Measurements from ENCODE around the gene ZNF431. TPM values are rescaled to one million over a fixed set of nuclear protein-coding genes. Genes with fewer than 3 reads are reported as not detected.

The ZNF431 gene
- total RNA-seq, result 17.3 and 23.1 TPM in 2 replicates

DNA sequence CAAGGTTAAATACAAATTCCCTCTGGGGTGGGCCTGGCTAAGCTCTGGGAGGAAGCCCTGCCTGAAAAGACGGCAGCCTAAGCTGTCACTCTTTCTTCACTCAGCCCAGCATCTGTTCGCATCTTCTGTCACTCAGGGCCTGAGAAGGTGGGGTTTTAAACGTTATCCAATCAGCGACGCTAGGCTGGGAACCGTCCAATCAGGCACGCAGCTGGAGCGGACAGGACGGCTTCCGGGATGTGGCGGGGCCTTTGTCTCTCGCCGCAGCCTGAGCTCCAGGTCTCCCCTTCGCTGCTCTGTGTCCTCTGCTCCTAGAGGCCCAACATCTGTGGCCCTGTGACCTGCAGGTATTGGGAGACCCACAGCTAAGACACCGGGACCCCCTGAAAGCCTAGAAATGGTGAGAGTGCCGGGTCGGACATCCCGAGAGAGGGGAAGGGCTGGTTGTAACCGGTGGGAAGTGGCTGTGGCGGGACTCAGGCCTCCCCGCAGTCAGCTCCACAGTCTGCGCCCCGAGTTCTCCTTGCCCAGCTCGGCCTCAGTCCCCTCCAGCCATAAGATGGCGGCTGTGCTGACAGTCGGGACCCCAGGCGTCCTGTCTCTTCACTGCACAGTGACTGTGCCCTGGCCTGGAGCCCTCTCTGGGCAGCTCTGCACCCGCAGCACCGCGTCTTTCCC is at the start of gene ZNF431:
Gene ZNF431 (plus strand): TSS at position 254 of the 678 bp plus-strand sequence. CDS start 144 bp downstream, at position 398.
- intact Hi-C loops (cut with micrococcal nuclease), result loop anchor here (1.0 to 10.0 kb wide), 13 partner anchors 60 to 1240 kb away; partner anchors contain the start of genes ZNF100, ZNF429, ZNF43 and ZNF430

DNA sequence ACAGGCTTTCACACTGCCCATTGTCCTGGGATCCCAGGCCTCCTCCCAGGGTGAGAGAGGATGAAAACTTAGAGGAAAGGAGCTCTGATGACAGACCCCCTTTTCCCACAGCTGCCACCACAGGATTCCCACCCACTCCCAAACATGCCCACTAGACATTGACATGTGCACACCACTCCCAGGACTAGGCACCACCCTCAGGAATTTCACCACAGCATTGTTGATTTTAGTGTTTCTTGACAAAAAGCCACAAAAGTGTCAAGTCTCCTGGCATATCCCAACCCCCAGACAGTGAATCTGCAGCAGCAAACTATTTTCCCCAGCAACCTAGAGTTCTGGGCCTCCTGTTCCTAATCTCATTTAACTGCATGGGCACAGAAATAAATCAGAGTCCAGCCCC is 49.7 kb upstream of the ZNF431 start:
- intact Hi-C loops (cut with micrococcal nuclease), result loop anchor here (1.0 kb wide), 1 partner anchor 61 kb away; no protein-coding TSS in a partner anchor

DNA sequence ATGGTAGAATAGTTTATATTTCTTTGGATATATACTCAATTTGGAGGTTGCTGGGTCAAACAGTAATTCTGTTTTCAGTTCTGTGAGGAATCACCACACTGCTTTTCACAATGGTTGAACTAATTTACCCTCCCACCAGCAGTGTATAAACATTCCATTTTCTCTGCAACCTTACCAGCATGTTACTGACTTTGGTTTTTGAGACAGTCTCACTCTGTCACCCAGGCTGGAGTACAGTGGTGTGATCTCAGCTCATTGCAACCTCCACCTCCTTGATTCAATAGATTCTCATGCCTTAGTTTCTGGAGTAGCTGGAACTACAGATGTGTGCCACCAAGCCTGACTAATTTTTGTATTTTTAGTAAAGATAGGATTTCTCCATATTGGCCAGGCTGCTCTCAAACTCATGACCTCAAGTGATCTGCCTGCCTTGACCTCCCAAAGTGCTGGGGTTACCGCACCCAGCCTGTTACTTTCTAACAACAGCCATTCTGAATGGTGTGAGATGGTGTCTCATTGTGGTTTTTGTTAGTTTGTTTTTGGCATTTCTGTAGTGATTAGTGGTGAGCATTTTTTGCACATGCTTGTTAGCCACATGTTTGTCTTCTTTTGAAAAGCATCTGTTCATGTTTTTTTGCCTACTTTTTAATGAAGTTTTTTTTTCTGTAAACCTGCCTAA is 47.4 kb upstream of the ZNF431 start:
- intact Hi-C loops (cut with micrococcal nuclease), result no loop called here

DNA sequence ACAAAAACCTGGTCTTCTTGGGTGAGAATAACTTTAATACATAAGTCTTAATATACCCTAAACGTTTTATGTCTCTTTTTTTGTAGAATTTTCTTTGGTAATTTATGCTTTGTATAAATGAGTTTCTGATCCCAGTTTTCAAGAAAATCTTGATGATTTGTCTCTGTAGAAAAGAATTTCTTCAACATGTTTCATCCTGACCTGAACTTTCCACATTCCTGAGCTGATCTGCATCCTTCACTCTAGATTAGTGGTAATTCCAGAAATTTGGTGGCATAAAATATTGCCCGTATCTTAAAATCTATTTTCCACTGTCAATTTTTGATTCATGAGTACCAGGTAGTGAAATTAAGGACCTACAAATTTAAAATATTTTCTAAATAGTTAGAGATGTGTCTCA is 43.5 kb upstream of the ZNF431 start:
- intact Hi-C loops (cut with micrococcal nuclease), result no loop called here

DNA sequence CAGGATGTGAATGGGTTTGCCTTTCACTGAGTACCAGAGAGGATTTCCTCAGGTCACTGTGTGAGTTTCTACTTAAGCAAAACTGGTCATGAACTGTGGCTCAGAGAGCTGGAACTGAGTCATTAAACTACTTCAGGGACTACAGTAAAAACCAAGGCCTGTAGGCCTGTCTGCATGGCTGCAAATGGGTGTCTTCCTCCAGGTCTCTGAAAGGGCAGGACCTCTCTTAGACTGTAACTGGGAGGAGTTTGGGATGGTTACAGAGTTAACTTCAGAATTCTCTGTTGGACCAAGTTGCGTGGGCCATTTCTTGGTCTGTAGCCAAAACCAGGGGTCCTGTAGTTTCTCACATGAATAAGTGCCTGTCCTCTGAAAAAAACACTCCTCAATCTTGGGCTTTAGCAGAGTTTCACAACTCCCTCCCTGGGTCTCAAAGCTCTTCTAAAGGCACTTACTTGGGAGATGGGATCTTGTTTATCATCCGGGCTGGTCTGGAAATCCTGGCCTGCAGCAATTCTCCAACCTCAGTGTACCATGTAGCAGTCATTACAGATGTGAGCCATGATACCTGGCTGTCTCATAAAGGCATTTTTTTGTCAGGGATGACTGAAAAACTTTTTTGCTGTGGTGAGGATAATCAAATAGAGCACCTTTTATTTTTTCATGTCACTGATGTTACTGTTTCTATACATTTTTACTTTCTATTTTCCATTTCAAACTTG is 40.2 kb upstream of the ZNF431 start:
- intact Hi-C loops (cut with micrococcal nuclease), result no loop called here

DNA sequence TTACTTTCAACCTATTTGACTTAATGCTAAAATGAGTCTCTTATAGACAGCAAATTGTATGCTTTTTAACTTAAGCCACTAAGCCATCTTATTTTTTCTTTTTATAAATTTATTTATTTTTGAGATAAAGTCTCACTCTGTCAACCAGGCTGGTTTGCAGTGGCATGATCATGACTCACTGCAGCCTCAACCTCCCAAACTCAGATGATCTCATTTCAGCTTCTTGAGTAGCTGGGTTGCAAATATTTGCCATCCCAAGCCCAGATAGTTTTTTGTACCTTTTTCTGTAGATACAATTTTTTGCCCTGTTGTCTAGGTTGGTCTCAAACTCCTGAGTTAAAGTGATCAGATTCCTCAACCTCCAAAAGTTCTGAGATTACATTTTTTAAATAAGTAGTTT is 32.7 kb upstream of the ZNF431 start:
- intact Hi-C loops (cut with micrococcal nuclease), result no loop called here

DNA sequence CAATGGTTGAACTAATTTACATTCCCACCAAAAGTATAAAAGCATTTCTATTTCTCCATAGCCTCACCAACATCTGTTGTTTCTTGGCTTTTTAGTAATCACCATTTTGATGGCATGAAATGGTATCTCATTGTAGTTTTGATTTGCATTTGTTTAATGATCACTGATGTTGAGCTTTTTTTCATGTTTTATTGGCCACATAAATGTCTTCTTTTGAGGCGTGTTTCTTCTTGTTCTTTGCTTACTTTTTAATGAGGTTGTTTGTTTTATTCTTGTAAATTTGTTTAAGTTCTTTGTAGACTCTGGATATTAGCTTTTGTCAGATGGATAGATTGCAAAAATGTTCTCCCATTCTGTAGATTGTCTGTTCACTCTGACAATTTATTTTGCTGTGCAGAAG is 31.7 kb upstream of the ZNF431 start:
- intact Hi-C loops (cut with micrococcal nuclease), result no loop called here

DNA sequence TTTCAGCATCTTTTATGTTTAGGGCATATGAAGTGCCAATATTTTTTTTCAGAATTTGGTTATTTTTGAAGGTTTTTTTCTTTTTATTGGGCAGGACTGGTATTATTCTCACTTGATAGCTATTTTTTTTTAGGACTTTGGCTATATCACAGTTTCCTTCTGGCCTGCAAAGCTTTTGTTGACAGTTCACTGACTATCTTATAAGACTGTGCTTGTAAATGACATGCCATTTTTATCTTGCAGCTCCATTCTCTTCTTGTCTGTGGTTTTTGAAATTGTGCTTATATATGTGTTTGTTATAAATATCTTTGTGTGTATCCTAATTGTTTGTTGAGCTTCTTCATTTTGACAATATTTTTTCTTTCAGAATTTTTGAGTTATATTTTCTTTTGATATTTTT is 26.4 kb upstream of the ZNF431 start:
- intact Hi-C loops (cut with micrococcal nuclease), result no loop called here

DNA sequence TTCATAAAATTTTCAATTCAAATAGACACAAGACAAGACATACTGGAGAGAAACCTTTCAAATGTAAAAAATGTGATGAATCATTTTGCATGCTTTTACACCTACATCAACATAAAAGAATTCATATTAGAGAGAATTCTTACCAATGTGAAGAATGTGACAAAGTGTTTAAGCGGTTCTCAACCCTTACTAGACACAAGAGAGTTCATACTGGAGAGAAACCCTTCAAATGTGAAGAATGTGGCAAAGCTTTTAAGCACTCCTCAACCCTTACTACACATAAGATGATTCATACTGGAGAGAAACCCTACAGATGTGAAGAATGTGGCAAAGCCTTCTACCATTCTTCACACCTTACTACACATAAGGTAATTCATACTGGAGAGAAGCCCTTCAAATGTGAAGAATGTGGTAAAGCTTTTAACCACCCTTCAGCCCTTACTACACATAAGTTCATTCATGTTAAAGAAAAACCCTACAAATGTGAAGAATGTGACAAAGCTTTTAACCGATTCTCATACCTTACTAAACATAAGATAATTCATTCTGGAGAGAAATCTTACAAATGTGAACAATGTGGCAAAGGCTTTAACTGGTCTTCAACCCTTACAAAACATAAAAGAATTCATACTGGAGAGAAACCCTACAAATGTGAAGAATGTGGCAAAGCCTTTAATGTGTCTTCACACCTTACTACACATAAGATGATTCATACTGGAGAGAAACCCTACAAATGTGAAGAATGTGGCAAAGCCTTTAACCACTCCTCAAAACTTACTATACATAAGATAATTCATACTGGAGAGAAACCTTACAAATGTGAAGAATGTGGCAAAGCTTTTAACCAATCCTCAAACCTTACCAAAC is 24.6 kb upstream of the ZNF431 start:
- intact Hi-C loops (cut with micrococcal nuclease), result no loop called here

DNA sequence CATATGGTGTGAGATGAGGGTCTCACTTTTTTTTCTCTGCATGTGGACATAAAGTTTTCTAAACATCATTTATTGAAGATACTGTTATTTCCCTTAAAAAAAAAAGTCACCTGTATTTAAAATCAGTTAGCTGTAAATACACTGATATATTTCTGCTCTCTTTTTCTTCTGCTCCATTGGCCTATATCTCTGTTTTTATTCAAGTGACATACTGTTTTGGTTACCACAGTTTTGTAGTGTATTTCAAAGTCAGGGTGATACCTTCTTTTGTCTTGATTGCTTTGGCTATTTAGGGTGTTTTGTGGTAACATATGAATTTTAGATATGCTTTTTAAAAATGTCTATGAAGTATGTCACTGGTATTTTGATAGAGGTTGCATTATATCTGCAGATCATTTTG is 15.8 kb upstream of the ZNF431 start:
- intact Hi-C loops (cut with micrococcal nuclease), result no loop called here

DNA sequence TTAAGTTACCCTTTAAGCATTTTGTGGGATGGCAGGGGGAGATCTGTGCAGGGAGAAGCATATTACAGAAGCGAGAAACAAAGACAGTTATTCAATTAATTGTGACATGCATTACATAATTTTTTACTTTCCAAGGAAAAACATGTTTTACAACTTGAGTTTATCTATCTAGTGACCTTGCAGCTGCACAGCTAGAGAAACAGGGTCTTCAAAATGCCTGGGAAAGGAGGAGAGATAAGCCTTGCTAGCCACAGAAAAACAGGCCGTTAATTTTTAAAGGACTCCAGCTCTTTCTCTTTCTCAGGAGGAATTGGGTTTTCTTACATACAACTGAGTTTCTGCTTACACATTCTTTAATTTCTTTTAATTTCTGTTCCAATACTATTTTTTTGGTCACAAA is 14.8 kb upstream of the ZNF431 start:
- intact Hi-C loops (cut with micrococcal nuclease), result no loop called here

DNA sequence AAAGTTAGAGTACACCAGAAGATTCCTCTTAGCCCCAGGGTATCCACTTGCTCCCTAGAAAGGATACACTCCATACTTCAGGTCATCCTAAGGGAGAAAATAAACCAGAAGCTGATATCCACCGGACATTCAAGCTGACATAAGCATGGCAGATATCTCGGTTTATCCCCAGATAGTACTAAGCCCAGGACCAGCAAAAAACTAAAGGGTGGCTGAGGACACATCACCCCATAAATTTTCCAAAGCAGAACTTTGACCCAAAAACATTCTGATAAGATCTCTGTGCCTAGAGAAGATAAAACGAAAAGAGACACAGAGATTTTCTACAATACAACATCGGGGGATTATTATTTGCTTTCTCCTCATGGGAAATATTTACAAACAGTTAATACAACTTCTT is 13.9 kb upstream of the ZNF431 start:
- intact Hi-C loops (cut with micrococcal nuclease), result no loop called here

DNA sequence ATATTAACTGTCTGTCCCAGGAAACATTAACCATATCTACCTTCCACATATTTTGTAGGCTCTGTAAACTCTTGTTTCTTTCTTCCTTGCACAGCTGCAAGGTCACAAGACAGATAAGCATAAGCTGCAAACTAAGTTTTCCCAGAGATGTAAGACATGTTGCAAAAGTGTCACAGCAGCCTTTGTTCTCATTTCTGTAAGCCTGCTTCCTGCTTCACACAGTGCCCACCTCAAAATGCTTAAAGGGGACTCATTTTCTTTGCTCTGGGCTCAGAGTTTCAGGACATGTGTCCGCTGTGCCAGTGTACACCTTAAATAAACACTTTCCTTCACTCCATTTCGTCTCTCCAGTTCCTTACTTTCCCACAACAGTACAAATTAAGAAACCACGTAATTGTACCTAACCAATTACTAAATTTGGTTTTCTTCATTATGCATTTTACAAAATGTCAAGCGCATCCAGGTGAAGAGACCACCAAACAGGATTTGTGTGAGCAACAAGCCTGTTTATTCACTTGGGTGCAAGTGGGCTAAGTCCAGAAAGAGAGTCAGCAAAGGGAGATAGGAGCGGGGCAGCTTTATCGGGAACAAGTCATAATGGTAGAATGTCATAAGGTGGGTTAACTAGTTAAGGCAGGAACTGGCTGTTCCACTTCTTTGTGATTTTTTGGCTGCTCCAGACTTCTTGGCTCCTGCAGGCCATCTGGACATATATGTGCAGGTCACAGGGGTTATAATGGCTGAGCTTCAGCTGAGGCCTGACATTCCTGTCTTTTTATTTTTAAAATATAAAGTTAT is 12.7 kb upstream of the ZNF431 start:
- intact Hi-C loops (cut with micrococcal nuclease), result no loop called here

DNA sequence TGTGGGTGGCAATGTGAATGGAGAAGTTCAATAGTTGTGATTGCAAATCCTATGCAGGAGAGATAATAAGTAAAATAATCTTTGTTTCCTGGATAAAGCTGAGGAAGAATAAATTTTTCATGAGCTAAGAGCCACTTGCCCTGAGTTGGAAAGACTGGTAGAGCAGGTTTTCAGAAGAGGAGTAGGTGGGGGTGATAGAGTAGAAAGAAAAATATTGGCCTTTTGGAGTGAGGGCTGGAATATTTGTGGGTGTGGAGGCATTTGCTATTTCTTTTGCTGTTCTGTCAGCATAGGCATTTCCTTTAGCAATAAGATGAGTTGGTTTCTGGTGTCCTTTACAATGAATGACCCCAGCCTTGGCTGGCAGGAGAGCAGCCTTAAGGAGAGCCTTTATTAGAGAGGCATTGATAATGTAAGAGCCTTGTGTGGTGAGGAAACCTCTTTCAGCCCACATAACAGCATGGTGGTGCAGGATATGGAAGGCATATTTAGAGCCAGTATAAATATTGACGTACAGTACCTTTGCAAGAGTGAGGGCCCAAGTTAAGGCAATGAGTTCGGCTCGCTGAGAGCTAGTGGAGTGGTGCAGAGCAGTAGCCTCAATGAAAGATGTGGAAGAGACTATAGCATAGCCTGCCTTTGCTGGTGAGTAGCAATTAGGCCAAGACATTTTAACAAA is 11.6 kb upstream of the ZNF431 start:
- intact Hi-C loops (cut with micrococcal nuclease), result no loop called here

DNA sequence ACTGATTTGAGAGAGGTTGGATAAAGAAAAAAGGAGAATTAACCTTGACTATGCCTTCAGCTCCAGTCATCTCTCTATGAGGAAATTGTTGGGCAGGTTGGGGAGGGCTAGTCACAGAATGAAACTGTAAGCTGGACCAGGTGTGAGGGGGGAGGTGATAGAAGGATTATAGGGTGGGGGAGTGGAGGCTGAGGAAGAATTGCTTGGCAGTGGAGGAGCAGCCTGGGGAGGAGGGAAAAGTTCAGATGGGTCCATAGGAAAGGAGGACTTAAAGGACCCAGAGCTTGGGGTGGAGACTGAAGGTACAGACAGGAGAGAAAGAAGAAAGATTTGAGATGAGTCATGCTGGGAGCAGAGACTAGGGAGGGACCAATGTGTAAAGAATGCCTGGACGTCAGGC is 8.2 kb upstream of the ZNF431 start:
- intact Hi-C loops (cut with micrococcal nuclease), result no loop called here

DNA sequence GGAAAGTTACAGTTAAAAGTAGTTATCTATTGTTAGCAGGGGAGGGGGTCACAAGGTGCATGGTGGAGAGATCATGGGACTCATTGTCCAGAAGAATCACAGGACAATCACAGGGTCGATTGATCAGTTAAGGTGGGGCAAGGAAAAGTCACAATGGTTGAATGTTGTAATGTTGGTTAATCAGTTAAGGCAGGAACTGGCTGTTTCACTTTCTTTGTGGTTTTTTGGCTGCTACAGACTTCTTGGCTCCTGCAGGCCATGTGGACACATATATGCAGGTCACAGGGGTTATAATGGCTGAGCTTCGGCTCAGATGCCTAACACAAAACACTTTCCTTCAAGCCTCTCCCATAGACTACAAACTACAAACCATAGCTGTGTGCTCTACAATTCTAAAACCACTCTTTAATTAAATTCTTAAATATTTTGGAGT is 6.9 kb upstream of the ZNF431 start:
- intact Hi-C loops (cut with micrococcal nuclease), result no loop called here

DNA sequence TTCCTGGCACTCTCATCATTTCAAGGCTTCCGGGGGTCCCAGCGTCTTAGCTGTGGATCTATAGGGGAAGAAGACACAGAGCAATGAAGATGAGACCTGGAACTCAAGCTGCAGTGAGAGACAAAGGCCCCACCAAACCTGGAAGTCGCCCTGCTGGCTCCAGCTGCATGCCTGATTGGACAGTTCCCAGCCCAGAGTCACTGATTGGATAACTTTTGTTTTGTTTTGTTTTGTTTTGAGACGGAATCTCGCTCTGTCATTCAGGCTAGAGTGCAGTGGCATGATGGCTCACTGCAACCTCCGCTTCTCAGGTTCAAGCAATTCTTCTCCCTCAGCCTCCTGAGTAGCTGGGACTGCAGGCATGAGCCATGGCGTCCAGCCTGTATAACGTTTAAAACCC is 6.4 kb upstream of the ZNF431 start:
- intact Hi-C loops (cut with micrococcal nuclease), result no loop called here

DNA sequence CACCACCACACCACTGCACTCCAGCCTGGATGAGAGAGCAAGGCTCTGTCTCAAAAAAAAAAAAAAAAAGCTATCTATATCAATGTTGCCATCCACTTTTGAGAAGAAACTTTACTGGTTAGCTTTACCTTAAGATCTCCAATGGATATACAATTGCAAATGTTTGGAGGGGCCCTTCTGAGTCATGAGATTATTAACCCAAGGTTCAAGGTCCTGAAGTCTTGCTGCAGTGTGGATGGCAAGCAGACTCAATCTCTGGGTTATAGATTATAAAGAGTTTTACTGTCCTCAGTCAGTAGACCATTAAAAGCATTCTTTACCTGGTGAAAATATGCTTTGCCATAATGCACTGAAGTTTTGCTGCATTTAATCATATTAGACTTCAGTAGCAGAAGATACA is 3.7 kb upstream of the ZNF431 start:
- intact Hi-C loops (cut with micrococcal nuclease), result no loop called here

DNA sequence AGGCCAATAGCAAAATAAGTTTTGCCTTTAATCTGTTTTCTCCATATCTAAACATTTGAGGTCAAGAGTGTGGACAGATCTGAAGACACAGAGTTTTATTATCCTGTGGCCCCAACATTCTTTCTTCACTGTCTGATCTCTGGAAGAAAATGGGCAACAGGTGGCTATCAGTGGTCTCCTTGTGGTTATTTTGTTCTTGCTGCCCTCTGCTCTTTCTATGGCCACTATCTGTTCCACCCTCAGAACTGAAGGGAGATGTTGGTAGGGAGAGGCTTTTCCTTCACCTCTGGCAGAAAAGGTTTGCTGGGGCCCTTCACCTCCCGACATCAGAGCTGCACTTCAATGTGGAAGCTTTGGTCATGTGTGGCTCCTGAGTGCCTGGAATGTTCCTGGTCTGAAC is 834 bp upstream of the ZNF431 start:
- intact Hi-C loops (cut with micrococcal nuclease), result loop anchor here (1.0 to 10.0 kb wide), 9 partner anchors 59 to 1239 kb away; partner anchors contain the start of genes ZNF100, ZNF43, ZNF430 and ZNF66

DNA sequence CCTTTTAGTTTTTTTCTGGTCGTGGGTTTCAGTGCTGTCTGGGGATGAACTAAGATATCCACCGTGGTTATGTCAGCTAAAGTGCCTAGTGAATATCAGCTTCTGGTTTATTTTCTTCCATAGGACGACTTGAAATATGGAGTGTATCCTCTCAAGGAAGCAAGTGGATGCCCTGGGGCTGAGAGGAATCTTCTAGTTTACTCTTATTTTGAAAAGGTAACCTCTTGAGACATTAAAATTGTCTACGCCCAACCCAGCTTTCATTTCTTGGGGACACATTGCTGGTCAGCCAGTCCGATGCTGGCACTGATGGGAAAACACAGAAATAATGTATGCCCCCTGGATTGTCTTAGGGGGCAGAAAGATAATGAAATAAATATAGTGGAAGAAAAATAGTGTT is 1.6 kb downstream of the ZNF431 start:
- intact Hi-C loops (cut with micrococcal nuclease), result loop anchor here (2.0 to 10.0 kb wide), 6 partner anchors 185 to 1241 kb away; partner anchors contain the start of genes ZNF100, ZNF43, ZNF66 and ZNF682

Measured in T-helper 1 cell treated with Interleukin-12 subunit alpha and Interleukin-12 subunit beta and Interleukin-4 antibody, amounts not matched to agents 30 ng/mL and 1 ng/mL, for 36 hours (primary cell).